Endodermal cell (in vitro differentiated cells): ENCODE data around the gene ANAPC7. TPM values are rescaled to one million over a fixed set of nuclear protein-coding genes. Genes with fewer than 3 reads are reported as not detected.

Source experiments
- DNase-seq: peaks from one replicate; pipeline ENCODE4 v3.0.0-alpha.2; 2017
- H3K27ac ChIP-seq: 2 replicates; pipeline ENCODE4 v1.5.1; 2013; ENCODE audit warnings: mild to moderate bottlenecking, low read depth, low read length, moderate library complexity
- H3K27me3 ChIP-seq: 2 replicates; pipeline ENCODE4 v1.6.1; 2013; ENCODE audit warnings: mild to moderate bottlenecking, low read length, moderate library complexity; ENCODE audit not compliant: insufficient read depth, control insufficient read depth, poor library complexity, severe bottlenecking
- H3K36me3 ChIP-seq: 2 replicates; pipeline ENCODE4 v1.7.0; 2013; ENCODE audit warnings: mild to moderate bottlenecking, low read length, moderate library complexity; ENCODE audit not compliant: control insufficient read depth, insufficient read depth
- H3K4me1 ChIP-seq: one replicate; pipeline ENCODE4 v1.7.0; 2013; ENCODE audit warnings: low read length; ENCODE audit not compliant: control insufficient read depth, insufficient read depth
- H3K4me3 ChIP-seq: 2 replicates; pipeline ENCODE4 v1.5.1; 2013; ENCODE audit warnings: mild to moderate bottlenecking, low read length, moderate library complexity
- H3K9ac ChIP-seq: 2 replicates; pipeline ENCODE4 v1.6.1; 2013; ENCODE audit warnings: mild to moderate bottlenecking, low read length, moderate library complexity; ENCODE audit not compliant: poor library complexity, severe bottlenecking; ENCODE audit errors: extremely low read depth
- H3K9me3 ChIP-seq: 2 replicates; pipeline ENCODE4 v1.6.1; 2013; ENCODE audit warnings: mild to moderate bottlenecking, low read length, moderate library complexity; ENCODE audit not compliant: control insufficient read depth
- H3K27ac Mint-ChIP-seq: 2 replicates; pipeline ENCODE4 v1.8.0; 2020; ENCODE audit warnings: mixed read lengths
- H3K27me3 Mint-ChIP-seq: 2 replicates; pipeline ENCODE4 v1.8.0; 2021; ENCODE audit warnings: mild to moderate bottlenecking, mixed read lengths; ENCODE audit not compliant: insufficient read depth
- H3K36me3 Mint-ChIP-seq: 2 replicates; pipeline ENCODE4 v1.8.0; 2020; ENCODE audit warnings: low read depth, mixed read lengths
- H3K4me1 Mint-ChIP-seq: 2 replicates; pipeline ENCODE4 v1.8.0; 2020; ENCODE audit warnings: mixed read lengths
- H3K4me3 Mint-ChIP-seq: 2 replicates; pipeline ENCODE4 v1.8.0; 2020; ENCODE audit warnings: mild to moderate bottlenecking, moderate library complexity, mixed read lengths
- H3K9me3 Mint-ChIP-seq: 2 replicates; pipeline ENCODE4 v1.8.0; 2020; ENCODE audit warnings: mild to moderate bottlenecking, mixed read lengths
- WGBS, 2 experiments: methylation state at CpG; one replicate each; pipeline versions ENCODE4 v1.1.5 to v1.1.7; 2013; ENCODE audit warnings: missing lambda C conversion rate in 2 of 2, mixed read lengths in 1 of 2; ENCODE audit not compliant: insufficient coverage in 1 of 2, insufficient read length in 1 of 2; 5-methylcytosine and 5-hydroxymethylcytosine counted together
- total RNA-seq, 2 donors: library from RNA; stranded (reverse); fragmentation: NEBNext Ultra II Directional in 1 of 2; extraction: Animal tissue kit (Norgen Biotek cat#: 25700) in 1 of 2; gene quantifications; 2 replicates in 1 of 2; 3 replicates in 1 of 2; pipeline ENCODE4 v1.2.1, GENCODE V29; 2021
- TF ChIP-seq, protein P1 (sequence below): fragments of 200-600 bp; sonication (generic); conservative IDR thresholded peaks from 2 replicates; pipeline ENCODE4 v1.5.0; 2021; ENCODE audit warnings: antibody characterized with exemption, mild to moderate bottlenecking

ANAPC7 gene
- total RNA-seq, 2 donors from 2014 or later: 86.0 to 100 TPM

DNA sequence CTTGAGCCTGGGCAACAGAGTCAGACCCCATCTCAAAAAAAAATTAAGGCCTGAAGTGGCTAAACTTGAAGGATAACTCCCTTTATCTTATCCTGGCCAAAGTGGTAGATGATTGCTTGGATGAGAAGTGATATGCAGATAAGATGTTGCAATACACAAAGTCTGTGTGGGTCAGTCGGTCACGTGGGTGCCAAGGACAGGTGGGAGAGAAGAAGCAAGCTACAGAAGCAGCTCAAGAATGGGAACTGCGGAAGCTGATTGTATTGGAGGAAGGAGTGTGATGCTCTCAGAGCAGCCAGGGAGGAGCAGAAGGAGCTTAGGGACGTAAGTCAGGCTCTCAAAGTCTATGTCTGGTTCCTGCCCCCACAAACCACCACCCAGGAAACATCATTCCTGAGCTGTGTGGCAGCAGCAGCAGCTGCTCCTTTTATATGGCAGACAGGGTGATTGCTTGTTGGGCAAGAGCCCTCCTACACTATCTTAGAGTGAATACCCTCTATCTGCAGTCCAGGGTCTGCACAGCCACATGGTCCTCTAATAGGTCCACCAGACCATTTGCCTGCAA, 67.9 kb downstream of the ANAPC7 start:
- Mint-ChIP-seq H3K36me3 (peaks cover 92% of the 10 kb centered on the region), H3K27me3 (no peaks in the 10 kb centered on the region), H3K4me3 (no peak overlapping the region), H3K9me3 (no peaks in the 10 kb centered on the region), H3K4me1 (no peaks in the 10 kb centered on the region), H3K27ac (peak overlapping the region; percentile 83)
- Histone ChIP-seq H3K27me3 (no peaks in the 10 kb centered on the region), H3K9me3 (no peaks in the 10 kb centered on the region), H3K27ac (no peak overlapping the region), H3K4me3 (no peak overlapping the region), H3K9ac (no peak overlapping the region), H3K36me3 (peaks cover 96% of the 10 kb centered on the region), H3K4me1 (no peaks in the 10 kb centered on the region)
- DNase-seq: peak; percentile 46
- WGBS, 2 experiments: 93 to 100% methylated on average over 3 to 4 of the region's 4 CpGs
- TF ChIP-seq, protein P1, sequence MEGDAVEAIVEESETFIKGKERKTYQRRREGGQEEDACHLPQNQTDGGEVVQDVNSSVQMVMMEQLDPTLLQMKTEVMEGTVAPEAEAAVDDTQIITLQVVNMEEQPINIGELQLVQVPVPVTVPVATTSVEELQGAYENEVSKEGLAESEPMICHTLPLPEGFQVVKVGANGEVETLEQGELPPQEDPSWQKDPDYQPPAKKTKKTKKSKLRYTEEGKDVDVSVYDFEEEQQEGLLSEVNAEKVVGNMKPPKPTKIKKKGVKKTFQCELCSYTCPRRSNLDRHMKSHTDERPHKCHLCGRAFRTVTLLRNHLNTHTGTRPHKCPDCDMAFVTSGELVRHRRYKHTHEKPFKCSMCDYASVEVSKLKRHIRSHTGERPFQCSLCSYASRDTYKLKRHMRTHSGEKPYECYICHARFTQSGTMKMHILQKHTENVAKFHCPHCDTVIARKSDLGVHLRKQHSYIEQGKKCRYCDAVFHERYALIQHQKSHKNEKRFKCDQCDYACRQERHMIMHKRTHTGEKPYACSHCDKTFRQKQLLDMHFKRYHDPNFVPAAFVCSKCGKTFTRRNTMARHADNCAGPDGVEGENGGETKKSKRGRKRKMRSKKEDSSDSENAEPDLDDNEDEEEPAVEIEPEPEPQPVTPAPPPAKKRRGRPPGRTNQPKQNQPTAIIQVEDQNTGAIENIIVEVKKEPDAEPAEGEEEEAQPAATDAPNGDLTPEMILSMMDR: no peak

- Histone ChIP-seq H3K9ac (no peak overlapping the region), H3K36me3 (peaks cover 96% of the 10 kb centered on the region), H3K4me1 (no peaks in the 10 kb centered on the region), H3K27me3 (no peaks in the 10 kb centered on the region), H3K9me3 (no peaks in the 10 kb centered on the region), H3K27ac (no peak overlapping the region), H3K4me3 (no peak overlapping the region)
- TF ChIP-seq, protein P1: no peak
- Mint-ChIP-seq H3K36me3 (peaks cover 86% of the 10 kb centered on the region), H3K27ac (no peak overlapping the region), H3K27me3 (no peaks in the 10 kb centered on the region), H3K4me1 (peaks cover 4% of the 10 kb centered on the region), H3K9me3 (no peaks in the 10 kb centered on the region), H3K4me3 (no peak overlapping the region)
- no peak for DNase-seq
Observed at GRCh38 chr12:110333201-110333600, 70.3 kb downstream of the ANAPC7 start.

- Mint-ChIP-seq H3K4me1 (peaks cover 4% of the 10 kb centered on the region), H3K4me3 (no peak overlapping the region), H3K9me3 (no peaks in the 10 kb centered on the region), H3K36me3 (peaks cover 83% of the 10 kb centered on the region), H3K27ac (peak overlapping the region; percentile 85), H3K27me3 (no peaks in the 10 kb centered on the region)
- Histone ChIP-seq H3K4me3 (no peak overlapping the region), H3K4me1 (no peaks in the 10 kb centered on the region), H3K36me3 (peaks cover 94% of the 10 kb centered on the region), H3K9ac (no peak overlapping the region), H3K9me3 (no peaks in the 10 kb centered on the region), H3K27ac (no peak overlapping the region), H3K27me3 (no peaks in the 10 kb centered on the region)
- no peak for DNase-seq
- TF ChIP-seq, protein P1: no peak
Observed at GRCh38 chr12:110330544-110330943, 73.0 kb downstream of the ANAPC7 start.
